ENCODE measurements around the gene FAM53A.
"Not testable (repeated sequence)": the region's sequence is repeated elsewhere in the genome, so short reads cannot be mapped to it uniquely, and the experiment has no call there.

FAM53A gene

GRCh38 chr4:1608196-1608820 is 75.8 kb downstream of the FAM53A start:
- DNase-seq (ENCODE audit: low read depth in 4 of 4, low spot score in 1 of 4): no peak

GRCh38 chr4:1607436-1608195 is 76.5 kb downstream of the FAM53A start:
- not testable (repeated sequence) for DNase-seq (ENCODE audit: low read depth in 4 of 4, low spot score in 1 of 4)

GRCh38 chr4:1604706-1605205 is 79.4 kb downstream of the FAM53A start:
- no peak for DNase-seq (ENCODE audit: low read depth in 4 of 4, low spot score in 1 of 4)

- DNase-seq (ENCODE audit: low read depth in 4 of 4, low spot score in 1 of 4): no peak
Observed at GRCh38 chr4:1604181-1604705, 79.9 kb downstream of the FAM53A start.

- DNase-seq (ENCODE audit: low read depth in 4 of 4, low spot score in 1 of 4): no peak
Observed at GRCh38 chr4:1603413-1604135, 80.5 kb downstream of the FAM53A start.

GRCh38 chr4:1602655-1603412 is 81.3 kb downstream of the FAM53A start:
- DNase-seq (ENCODE audit: low read depth in 4 of 4, low spot score in 1 of 4): no peak

GRCh38 chr4:1601852-1602654 is 82.1 kb downstream of the FAM53A start:
- no peak for DNase-seq (ENCODE audit: low read depth in 4 of 4, low spot score in 1 of 4)

- no peak for DNase-seq (ENCODE audit: low read depth in 4 of 4, low spot score in 1 of 4)
Observed at GRCh38 chr4:1601533-1601835, 82.6 kb downstream of the FAM53A start.

GRCh38 chr4:1600811-1601532 is 83.1 kb downstream of the FAM53A start:
- DNase-seq (ENCODE audit: low read depth in 4 of 4, low spot score in 1 of 4): no peak

- no peak for DNase-seq (ENCODE audit: low read depth in 4 of 4, low spot score in 1 of 4)
Observed at GRCh38 chr4:1600211-1600780, 83.8 kb downstream of the FAM53A start.

GRCh38 chr4:1599491-1600210 is 84.5 kb downstream of the FAM53A start:
- DNase-seq (ENCODE audit: low read depth in 4 of 4, low spot score in 1 of 4): no peak

GRCh38 chr4:1599026-1599481 is 85.1 kb downstream of the FAM53A start:
- no peak for DNase-seq (ENCODE audit: low read depth in 4 of 4, low spot score in 1 of 4)

- DNase-seq (ENCODE audit: low read depth in 4 of 4, low spot score in 1 of 4): no peak
Observed at GRCh38 chr4:1598206-1599025, 85.7 kb downstream of the FAM53A start.

- no peak for DNase-seq (ENCODE audit: low read depth in 4 of 4, low spot score in 1 of 4)
Observed at GRCh38 chr4:1597021-1597931, 86.8 kb downstream of the FAM53A start.

GRCh38 chr4:1596393-1596792 is 87.7 kb downstream of the FAM53A start:
- no peak for DNase-seq (ENCODE audit: low read depth in 4 of 4, low spot score in 1 of 4)

- DNase-seq (ENCODE audit: low read depth in 4 of 4, low spot score in 1 of 4): no peak
Observed at GRCh38 chr4:1595789-1596325, 88.3 kb downstream of the FAM53A start.

Measured in stimulated activated CD4-positive, alpha-beta T cell treated with anti-CD3 and anti-CD28 coated beads, Interleukin-1b, Interleukin-23, amount 100 ng/mL, for 24 hours (primary cell).